IMR-90 (cell line): ENCODE data around the gene BRME1. TPM values are rescaled to one million over a fixed set of nuclear protein-coding genes. Genes with fewer than 3 reads are reported as not detected.

Experiments
- ATAC-seq: fragments of 200-7000 bp; cut with Tn5 transposase; 2 replicates; pipeline ENCODE4 v1.9.1; 2020; ENCODE audit warnings: low read depth, mild to moderate bottlenecking, moderate library complexity
- BruUV-seq: library from RNA; stranded (reverse); fragments of 400-500 nt; replicated peaks from 2 replicates; lab custom pipeline; 2021; lab: Mats Ljungman, UMichigan
- CTCF ChIA-PET: fragments of 300-600 bp; formaldehyde crosslinking; extraction: SDS; loops from one replicate; lab custom pipeline; 2021; ENCODE audit warnings: antibody characterized with exemption; lab: Yijun Ruan, JAX
- POLR2A ChIA-PET: fragments of 300-600 bp; sonication (Branson Sonifier 250); formaldehyde crosslinking; loops from one replicate; lab custom pipeline; 2022; ENCODE audit warnings: antibody characterized with exemption; ENCODE audit not compliant: unreplicated experiment; lab: Charles Lee
- DNase-seq: peaks from one replicate; pipeline ENCODE4 v3.0.0; 2013
- H2AFZ ChIP-seq: replicated peaks from 2 replicates; pipeline ENCODE3; 2013; ENCODE audit warnings: low read length, mild to moderate bottlenecking; ENCODE audit not compliant: poor library complexity
- H2AK5ac ChIP-seq: 2 replicates; pipeline ENCODE4 v1.6.1; 2013; ENCODE audit warnings: low read depth, low read length, inconsistent platforms
- H2AK9ac ChIP-seq: replicated peaks from 2 replicates; pipeline ENCODE3; 2013; ENCODE audit warnings: mild to moderate bottlenecking, low read depth, low read length, moderate library complexity; ENCODE audit not compliant: poor library complexity
- H2BK120ac ChIP-seq: 2 replicates; pipeline ENCODE4 v1.6.1; 2013; ENCODE audit warnings: low read depth, low read length, inconsistent platforms
- H2BK15ac ChIP-seq: 3 replicates; pipeline ENCODE4 v1.6.1; 2013; ENCODE audit warnings: low read depth, low read length, inconsistent platforms
- H2BK20ac ChIP-seq: 2 replicates; pipeline ENCODE4 v1.6.1; 2013; ENCODE audit warnings: low read depth, mild to moderate bottlenecking, inconsistent platforms, low read length, moderate library complexity
- H2BK5ac ChIP-seq: 2 replicates; pipeline ENCODE4 v1.6.1; 2013; ENCODE audit warnings: mild to moderate bottlenecking, low read depth, low read length, inconsistent platforms; ENCODE audit not compliant: poor library complexity, severe bottlenecking
- H3K14ac ChIP-seq: replicated peaks from 2 replicates; pipeline ENCODE4 v1.6.1; 2013; ENCODE audit warnings: low read depth, low read length, inconsistent platforms
- H3K18ac ChIP-seq: 2 replicates; pipeline ENCODE4 v1.6.1; 2013; ENCODE audit warnings: low read depth, low read length, control low read depth
- H3K23ac ChIP-seq: 2 replicates; pipeline ENCODE4 v1.6.1; 2013; ENCODE audit warnings: low read depth, low read length, inconsistent platforms
- H3K27ac ChIP-seq: 2 replicates; pipeline ENCODE4 v1.5.1; 2013; ENCODE audit warnings: mild to moderate bottlenecking, control low read depth, low read length; ENCODE audit not compliant: insufficient read depth
- H3K27me3 ChIP-seq: 2 replicates; pipeline ENCODE4 v1.6.1; 2013; ENCODE audit warnings: low read length; ENCODE audit not compliant: control insufficient read depth, insufficient read depth
- H3K36me3 ChIP-seq: 2 replicates; pipeline ENCODE4 v1.6.1; 2013; ENCODE audit warnings: low read length, mixed read lengths; ENCODE audit not compliant: control insufficient read depth, insufficient read depth
- H3K4ac ChIP-seq: 2 replicates; pipeline ENCODE4 v1.6.1; 2013; ENCODE audit warnings: low read depth, low read length, inconsistent platforms
- H3K4me1 ChIP-seq: 2 replicates; pipeline ENCODE4 v1.6.1; 2013; ENCODE audit warnings: low read length, mixed read lengths; ENCODE audit not compliant: control insufficient read depth, insufficient read depth
- H3K4me2 ChIP-seq: 2 replicates; pipeline ENCODE4 v1.6.1; 2013; ENCODE audit warnings: low read depth, mild to moderate bottlenecking, control low read depth, low read length, moderate library complexity
- H3K4me3 ChIP-seq: 2 replicates; pipeline ENCODE4 v1.5.1; 2013; ENCODE audit warnings: low read depth, mild to moderate bottlenecking, control low read depth, low read length, moderate library complexity; ENCODE audit not compliant: insufficient read depth
- H3K56ac ChIP-seq: 2 replicates; pipeline ENCODE4 v1.6.1; 2013; ENCODE audit warnings: low read length, inconsistent platforms; ENCODE audit not compliant: insufficient read depth; ENCODE audit errors: extremely low read depth
- H3K79me1 ChIP-seq, 2 experiments: 2 replicates each; pipeline ENCODE4 v1.6.1; 2013; ENCODE audit warnings: low read length in 2 of 2, inconsistent platforms in 1 of 2, low read depth in 1 of 2
- H3K9ac ChIP-seq: 2 replicates; pipeline ENCODE4 v1.6.1; 2013; ENCODE audit warnings: low read depth, low read length, control low read depth
- H3K9me1 ChIP-seq: 2 replicates; pipeline ENCODE4 v1.6.1; 2013; ENCODE audit warnings: low read length, inconsistent platforms; ENCODE audit not compliant: insufficient read depth
- H3K9me3 ChIP-seq: 2 replicates; pipeline ENCODE4 v1.6.1; 2013; ENCODE audit warnings: low read length; ENCODE audit not compliant: control insufficient read depth, insufficient read depth
- H4K20me1 ChIP-seq: 2 replicates; pipeline ENCODE4 v1.6.1; 2013; ENCODE audit warnings: low read length, inconsistent platforms; ENCODE audit not compliant: insufficient read depth
- H4K5ac ChIP-seq: 2 replicates; pipeline ENCODE4 v1.6.1; 2013; ENCODE audit warnings: mild to moderate bottlenecking, low read depth, low read length, control low read depth
- H4K8ac ChIP-seq, 2 experiments: 2 replicates each; pipeline ENCODE4 v1.6.1; 2013; ENCODE audit warnings: low read depth in 2 of 2, low read length in 2 of 2, control low read depth in 1 of 2, inconsistent platforms in 1 of 2
- H4K91ac ChIP-seq: 2 replicates; pipeline ENCODE4 v1.6.1; 2013; ENCODE audit warnings: low read depth, low read length, inconsistent platforms; ENCODE audit not compliant: insufficient read depth
- CEBPB ChIP-seq: IDR thresholded peaks from 2 replicates; pipeline ENCODE4 v1.6.1; 2012; ENCODE audit warnings: low read depth, low read length, improper control_type of control experiment
- CTCF ChIP-seq: conservative IDR thresholded peaks from 2 replicates; pipeline ENCODE4 v1.5.1; 2012; ENCODE audit warnings: mild to moderate bottlenecking, low read depth, low read length, improper control_type of control experiment
- ELK1 ChIP-seq: fragments of 150-350 bp; IDR thresholded peaks from 2 replicates; pipeline ENCODE4 v1.6.1; 2016; ENCODE audit warnings: low read depth, mild to moderate bottlenecking, low read length, moderate library complexity, borderline replicate concordance
- FOS ChIP-seq: fragments of 150-350 bp; IDR thresholded peaks from 2 replicates; pipeline ENCODE4 v1.6.1; 2016; ENCODE audit warnings: low read depth, low read length
- MAFK ChIP-seq: IDR thresholded peaks from 2 replicates; pipeline ENCODE4 v1.6.1; 2012; ENCODE audit warnings: low read depth, low read length, improper control_type of control experiment
- MAZ ChIP-seq: IDR thresholded peaks from 2 replicates; pipeline ENCODE4 v1.6.1; 2012; ENCODE audit warnings: low read depth, mild to moderate bottlenecking, low read length, improper control_type of control experiment, moderate library complexity, borderline replicate concordance
- POLR2A ChIP-seq: IDR thresholded peaks from 2 replicates; pipeline ENCODE4 v1.6.1; 2012; ENCODE audit warnings: mild to moderate bottlenecking, low read depth, low read length
- RCOR1 ChIP-seq: IDR thresholded peaks from 2 replicates; pipeline ENCODE4 v1.6.1; 2012; ENCODE audit warnings: mild to moderate bottlenecking, low read length, improper control_type of control experiment; ENCODE audit not compliant: insufficient replicate concordance
- USF2 ChIP-seq: fragments of 150-350 bp; IDR thresholded peaks from 2 replicates; pipeline ENCODE4 v1.6.1; 2017; ENCODE audit warnings: mild to moderate bottlenecking, antibody characterized with exemption, low read length, low read depth
- WGBS, 2 experiments: methylation state at CpG; one replicate each; pipeline versions ENCODE4 v1.1.5 to v1.1.7; 2013; ENCODE audit warnings: missing lambda C conversion rate in 2 of 2; ENCODE audit not compliant: insufficient read length in 1 of 2; ENCODE audit errors: extremely low coverage in 2 of 2; 5-methylcytosine and 5-hydroxymethylcytosine counted together
- dilution Hi-C: fragments of 300-500 bp; cut with HindIII; formaldehyde crosslinking; loops from one replicate; pipeline ENCODE4 v1.14.3; 2018; ENCODE audit warnings: low sequenced_read_pairs; ENCODE audit not compliant: unreplicated experiment
- in situ Hi-C: fragments of 300-500 bp; cut with MboI; formaldehyde crosslinking; loops from 3 replicates; pipeline ENCODE4 v1.14.3; 2019; ENCODE audit warnings: low sequenced_read_pairs, inconsistent platforms, mixed read lengths
- intact Hi-C: fragments of 100-400 bp; cut with micrococcal nuclease; formaldehyde crosslinking; loops from 2 replicates; pipeline ENCODE4 v1.10.0; 2022
- polyA plus RNA-seq, 3 experiments: library from polyadenylated mRNA; depleted of rRNA; stranded (reverse); fragments of >200 nt; gene quantifications; 2 replicates each; pipeline ENCODE4 v1.2.3, GENCODE V29; 2012; ENCODE audit warnings: low replicate concordance in 1 of 3
- total RNA-seq: library from RNA; depleted of rRNA; stranded (reverse); fragments of >200 nt; gene quantifications from 2 replicates; pipeline ENCODE4 v1.2.3, GENCODE V29; 2012

Gene BRME1
- total and polyA plus RNA-seq, 2 of the 4 experiments (the other 2 are of a cell fraction), result 0.18 to 0.38 TPM

GRCh38 chr19:13931391-13932148 lies 25.7 kb upstream of the BRME1 start:
- Histone ChIP-seq H3K4me1 (peaks cover 2% of the 10 kb centered on the region; the same call in 1 of the 2 replicates), H3K23ac (no peak overlapping the region), H2BK20ac (no peak overlapping the region), H4K91ac (no peak overlapping the region), H4K5ac (no peak overlapping the region), H2AK9ac (no peak overlapping the region), H3K27me3 (no peaks in the 10 kb centered on the region), H2AK5ac (no peak overlapping the region), H2AFZ (no peak overlapping the region), H3K14ac (no peak overlapping the region), H3K27ac (no peak overlapping the region), H2BK15ac (no peak overlapping the region), H4K20me1 (no peaks in the 10 kb centered on the region), H3K36me3 (peaks cover 35% of the 10 kb centered on the region), H3K18ac (no peak overlapping the region), H2BK5ac (no peak overlapping the region), H3K9ac (no peak overlapping the region), H3K4me3 (no peak overlapping the region), H3K56ac (no peak overlapping the region), H2BK120ac (no peak overlapping the region), H3K4me2 (no peak overlapping the region), H3K9me1 (peaks cover 5% of the 10 kb centered on the region), H3K9me3 (no peaks in the 10 kb centered on the region), H4K8ac (no peak overlapping the region), H3K79me1 (no peaks in the 10 kb centered on the region), H3K4ac (no peak overlapping the region)
- in situ Hi-C loops (no loop called here), dilution Hi-C loops (no loop called here), intact Hi-C loops (no loop called here)
- ChIA-PET POLR2A (no interaction called here), CTCF (no interaction called here)
- WGBS, 2 experiments, result 86% methylated on average over 4 of the region's 30 CpGs; no CpG with 5 or more reads in 1 of the 2 experiments
- TF ChIP-seq CTCF, result no peak
- no peak for TF ChIP-seq ELK1
- no peak for TF ChIP-seq POLR2A
- TF ChIP-seq USF2, result no peak
- no peak for TF ChIP-seq FOS
- TF ChIP-seq CEBPB, result no peak
- TF ChIP-seq RCOR1, result no peak
- no peak for TF ChIP-seq MAFK
- no peak for TF ChIP-seq MAZ
- BruUV-seq, result no TSS peak
- ATAC-seq (no peak), DNase-seq (no peak)
